Mesendoderm (in vitro differentiated cells): ENCODE measurements around the gene KAZN.
A peak's percentile ranks its signal among the peaks of the same experiment; 100 is the strongest.

Source experiments
- DNase-seq: peaks from one replicate; pipeline ENCODE4 v3.0.0; 2013
- H2AK5ac ChIP-seq: 2 replicates; pipeline ENCODE4 v1.6.1; 2013; ENCODE audit warnings: low read length, inconsistent platforms
- H2BK120ac ChIP-seq: 2 replicates; pipeline ENCODE4 v1.6.1; 2013; ENCODE audit warnings: low read depth, mild to moderate bottlenecking, low read length, moderate library complexity, mixed read lengths
- H2BK15ac ChIP-seq: replicated peaks from 2 replicates; pipeline ENCODE4 v1.6.1; 2013; ENCODE audit warnings: low read depth, mild to moderate bottlenecking, moderate library complexity
- H2BK5ac ChIP-seq: 2 replicates; pipeline ENCODE4 v1.6.1; 2013; ENCODE audit warnings: low read length, inconsistent platforms
- H3K18ac ChIP-seq: 2 replicates; pipeline ENCODE4 v1.6.1; 2013; ENCODE audit warnings: mild to moderate bottlenecking, low read length, mixed read lengths
- H3K23ac ChIP-seq: one replicate; pipeline ENCODE4 v1.6.1; 2013; ENCODE audit warnings: low read length
- H3K27ac ChIP-seq: 2 replicates; pipeline ENCODE4 v1.5.1; 2013; ENCODE audit warnings: low read depth, mild to moderate bottlenecking, inconsistent platforms, low read length, moderate library complexity
- H3K27me3 ChIP-seq: 2 replicates; pipeline ENCODE4 v1.6.1; 2013; ENCODE audit warnings: low read length, control low read depth, mild to moderate bottlenecking, inconsistent platforms; ENCODE audit not compliant: insufficient read depth, poor library complexity
- H3K36me3 ChIP-seq: 2 replicates; pipeline ENCODE4 v1.6.1; 2013; ENCODE audit warnings: low read length, inconsistent platforms; ENCODE audit not compliant: control insufficient read depth, insufficient read depth
- H3K4ac ChIP-seq: one replicate; pipeline ENCODE4 v1.6.1; 2013; ENCODE audit warnings: low read depth, mild to moderate bottlenecking, low read length, moderate library complexity
- H3K4me1 ChIP-seq: 2 replicates; pipeline ENCODE4 v1.6.1; 2013; ENCODE audit warnings: low read depth, low read length, inconsistent platforms; ENCODE audit not compliant: control insufficient read depth
- H3K4me2 ChIP-seq: 2 replicates; pipeline ENCODE4 v1.6.1; 2013; ENCODE audit warnings: low read length
- H3K4me3 ChIP-seq: 2 replicates; pipeline ENCODE4 v1.5.1; 2013; ENCODE audit warnings: mild to moderate bottlenecking, low read length
- H3K56ac ChIP-seq: one replicate; pipeline ENCODE4 v1.6.1; 2013; ENCODE audit warnings: low read length
- H3K79me1 ChIP-seq: 2 replicates; pipeline ENCODE4 v1.6.1; 2013; ENCODE audit warnings: low read length, inconsistent platforms
- H3K79me2 ChIP-seq: 2 replicates; pipeline ENCODE4 v1.6.1; 2013; ENCODE audit warnings: mild to moderate bottlenecking, low read length; ENCODE audit not compliant: control insufficient read depth, insufficient read depth
- H3K9ac ChIP-seq: 2 replicates; pipeline ENCODE4 v1.6.1; 2013; ENCODE audit warnings: low read length, inconsistent platforms
- H4K5ac ChIP-seq: one replicate; pipeline ENCODE4 v1.6.1; 2013; ENCODE audit warnings: low read length
- H4K8ac ChIP-seq: one replicate; pipeline ENCODE4 v1.6.1; 2013; ENCODE audit warnings: low read depth, mild to moderate bottlenecking, control low read depth, low read length, moderate library complexity
- WGBS: extraction: QIAGEN DNeasy Blood & Tissue Kit; methylation state at CpG from one replicate; pipeline ENCODE4 v1.1.7; 2013; ENCODE audit warnings: low lambda C conversion rate, missing lambda C conversion rate; ENCODE audit not compliant: insufficient coverage; ENCODE audit errors: extremely low coverage; 5-methylcytosine and 5-hydroxymethylcytosine counted together

KAZN gene

DNA sequence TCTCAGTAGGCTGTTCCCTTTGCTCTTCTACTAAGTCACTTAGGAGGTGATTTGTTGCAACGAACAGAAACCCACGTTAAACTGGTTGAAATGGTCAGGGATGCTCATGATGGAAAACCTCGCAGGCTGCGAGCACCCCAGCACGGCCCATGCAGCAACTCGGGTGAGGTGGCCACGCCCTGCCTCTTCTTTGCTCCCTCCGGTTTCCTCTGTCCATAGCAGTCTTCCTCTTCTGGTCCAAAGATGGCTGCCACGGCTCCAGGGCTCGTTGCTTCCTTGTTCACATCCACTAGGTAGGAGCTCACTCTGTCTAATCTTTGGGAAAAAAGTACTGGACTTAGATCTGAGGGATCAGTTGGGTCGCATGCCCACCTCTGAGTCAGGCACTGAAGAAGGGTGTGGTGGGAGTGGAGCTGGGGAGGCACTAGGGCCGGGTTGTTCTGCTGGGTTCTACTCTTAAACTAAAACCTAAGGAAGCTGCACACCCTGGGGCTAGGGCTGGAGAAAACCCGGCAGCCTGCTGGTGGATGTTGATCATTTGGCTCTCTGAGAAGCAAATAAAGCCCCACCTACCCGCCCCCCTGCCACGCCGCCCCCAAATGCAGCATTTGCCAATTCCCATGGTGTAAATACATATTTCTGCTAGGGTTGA, 31.0 kb downstream of the KAZN start:
- Histone ChIP-seq H4K8ac (no peak overlapping the region), H3K18ac (no peak overlapping the region), H3K27ac (no peak overlapping the region), H3K9ac (no peak overlapping the region), H2BK5ac (no peak overlapping the region), H2BK15ac (no peak overlapping the region), H2BK120ac (no peak overlapping the region), H3K23ac (no peak overlapping the region), H3K4me1 (peaks cover 13% of the 10 kb centered on the region), H3K56ac (peak overlapping the region; percentile 3), H3K79me2 (peaks cover 18% of the 10 kb centered on the region), H4K5ac (no peak overlapping the region), H3K79me1 (peaks cover 23% of the 10 kb centered on the region), H2AK5ac (peak overlapping the region; percentile 48), H3K27me3 (no peaks in the 10 kb centered on the region), H3K4me3 (no peak overlapping the region), H3K36me3 (no peaks in the 10 kb centered on the region), H3K4ac (no peak overlapping the region), H3K4me2 (no peak overlapping the region)
- no peak for DNase-seq
- WGBS: no CpG with 5 or more reads among the region's 16 CpGs

GRCh38 chr1:14630986-14631385, 32.5 kb downstream of the KAZN start:
- no peak overlapping the region for H4K5ac ChIP-seq
- peaks cover 13% of the 10 kb centered on the region for H3K4me1 ChIP-seq
- H3K27me3 ChIP-seq: no peaks in the 10 kb centered on the region
- H3K4ac ChIP-seq: no peak overlapping the region
- no peak overlapping the region for H3K23ac ChIP-seq
- no peak overlapping the region for H2BK120ac ChIP-seq
- WGBS: no CpG with 5 or more reads among the region's 5 CpGs
- DNase-seq: no peak
- peaks cover 27% of the 10 kb centered on the region for H3K79me2 ChIP-seq
- no peaks in the 10 kb centered on the region for H3K36me3 ChIP-seq
- no peak overlapping the region for H2BK15ac ChIP-seq
- no peak overlapping the region for H2BK5ac ChIP-seq
- H3K27ac ChIP-seq: no peak overlapping the region
- H3K18ac ChIP-seq: no peak overlapping the region
- H3K56ac ChIP-seq: no peak overlapping the region
- H3K79me1 ChIP-seq: peaks cover 32% of the 10 kb centered on the region
- no peak overlapping the region for H3K9ac ChIP-seq
- no peak overlapping the region for H3K4me3 ChIP-seq
- no peak overlapping the region for H4K8ac ChIP-seq
- no peak overlapping the region for H3K4me2 ChIP-seq
- no peak overlapping the region for H2AK5ac ChIP-seq

- no peak overlapping the region for H3K18ac ChIP-seq
- no peak overlapping the region for H3K4me2 ChIP-seq
- H4K5ac ChIP-seq: no peak overlapping the region
- no peaks in the 10 kb centered on the region for H3K27me3 ChIP-seq
- H3K4me1 ChIP-seq: peaks cover 14% of the 10 kb centered on the region
- H3K56ac ChIP-seq: no peak overlapping the region
- DNase-seq: no peak
- no peak overlapping the region for H2BK120ac ChIP-seq
- H4K8ac ChIP-seq: no peak overlapping the region
- no peak overlapping the region for H3K27ac ChIP-seq
- H3K4ac ChIP-seq: no peak overlapping the region
- no peak overlapping the region for H3K4me3 ChIP-seq
- no peak overlapping the region for H2BK5ac ChIP-seq
- no peak overlapping the region for H2AK5ac ChIP-seq
- no peak overlapping the region for H3K23ac ChIP-seq
- peaks cover 35% of the 10 kb centered on the region for H3K79me1 ChIP-seq
- no peak overlapping the region for H3K9ac ChIP-seq
- H3K36me3 ChIP-seq: no peaks in the 10 kb centered on the region
- H3K79me2 ChIP-seq: peaks cover 24% of the 10 kb centered on the region
- WGBS: no CpG with 5 or more reads among the region's 10 CpGs
- H2BK15ac ChIP-seq: no peak overlapping the region
Observed at GRCh38 chr1:14631421-14631820, 32.9 kb downstream of the KAZN start.

GRCh38 chr1:14634486-14634885, 36.0 kb downstream of the KAZN start:
- Histone ChIP-seq H3K4me3 (no peak overlapping the region), H2BK120ac (no peak overlapping the region), H3K23ac (no peak overlapping the region), H3K4ac (no peak overlapping the region), H3K9ac (no peak overlapping the region), H3K27me3 (no peaks in the 10 kb centered on the region), H2BK5ac (no peak overlapping the region), H3K4me2 (no peak overlapping the region), H4K8ac (no peak overlapping the region), H2BK15ac (no peak overlapping the region), H3K79me2 (peaks cover 14% of the 10 kb centered on the region), H3K36me3 (no peaks in the 10 kb centered on the region), H4K5ac (no peak overlapping the region), H3K27ac (no peak overlapping the region), H3K18ac (no peak overlapping the region), H2AK5ac (no peak overlapping the region), H3K4me1 (peaks cover 2% of the 10 kb centered on the region), H3K79me1 (peaks cover 32% of the 10 kb centered on the region), H3K56ac (no peak overlapping the region)
- WGBS: no CpG with 5 or more reads among the region's 5 CpGs
- DNase-seq: no peak

- Histone ChIP-seq H3K18ac (no peak overlapping the region), H3K27me3 (no peaks in the 10 kb centered on the region), H2BK15ac (no peak overlapping the region), H4K8ac (no peak overlapping the region), H3K56ac (no peak overlapping the region), H3K4me3 (no peak overlapping the region), H3K79me2 (peaks cover 13% of the 10 kb centered on the region), H3K4me2 (no peak overlapping the region), H2BK5ac (no peak overlapping the region), H3K4me1 (peaks cover 2% of the 10 kb centered on the region), H3K23ac (no peak overlapping the region), H3K79me1 (peaks cover 30% of the 10 kb centered on the region), H3K36me3 (no peaks in the 10 kb centered on the region), H3K9ac (no peak overlapping the region), H3K27ac (no peak overlapping the region), H3K4ac (no peak overlapping the region), H4K5ac (no peak overlapping the region), H2AK5ac (no peak overlapping the region), H2BK120ac (no peak overlapping the region)
- WGBS: no CpG with 5 or more reads among the region's 9 CpGs
- no peak for DNase-seq
Observed at GRCh38 chr1:14635421-14635820, 36.9 kb downstream of the KAZN start.
